ENCODE results near the gene PDPK1.
"Not testable (repeated sequence)": the region's sequence is repeated elsewhere in the genome, so short reads cannot be mapped to it uniquely, and the experiment has no call there.

PDPK1 gene

DNA sequence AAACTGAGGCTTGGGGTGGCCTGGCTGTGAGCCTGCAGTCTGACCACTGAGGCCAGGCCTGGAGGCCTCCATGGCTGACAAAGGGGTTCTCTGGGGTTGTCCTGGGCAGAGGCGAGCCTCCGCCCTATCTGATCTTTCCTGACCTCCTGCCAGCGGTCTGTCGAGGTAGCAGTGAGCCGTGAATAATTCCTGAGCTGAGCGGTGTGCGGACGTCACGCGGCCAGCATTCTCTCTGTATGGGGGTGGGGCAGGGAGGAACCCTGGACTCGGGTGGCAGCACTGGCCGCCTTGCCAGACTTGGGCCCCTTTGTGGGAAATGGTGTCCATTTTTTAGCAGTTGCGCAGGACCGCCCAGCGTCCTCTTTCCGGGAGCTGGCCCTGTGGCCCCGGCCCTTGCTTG is 74.1 kb downstream of the PDPK1 start:
- not testable (repeated sequence) for DNase-seq (ENCODE audit: low read depth in 3 of 3)

DNA sequence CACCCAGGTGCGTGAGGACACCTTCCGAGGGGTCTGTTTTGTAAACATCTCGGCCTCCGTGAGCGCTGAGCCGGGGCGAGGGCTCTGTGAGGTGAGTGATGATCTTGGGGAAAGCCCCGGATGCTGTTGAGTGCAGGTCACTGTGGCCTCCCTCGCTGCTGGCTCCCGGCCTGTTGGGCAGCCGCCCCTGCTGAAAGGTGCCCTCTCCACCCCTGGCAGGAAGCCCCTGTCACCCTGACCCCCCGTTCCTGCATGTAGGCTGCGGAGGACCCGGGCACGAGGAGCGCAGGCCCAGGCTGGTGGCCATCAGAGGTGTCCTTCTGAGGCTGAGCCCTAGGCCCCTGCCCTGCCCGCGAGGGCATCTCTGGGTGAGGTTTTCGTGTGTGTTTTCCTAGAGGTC is 75.4 kb downstream of the PDPK1 start:
- not testable (repeated sequence) for DNase-seq (ENCODE audit: low read depth in 3 of 3)

GRCh38 chr16:2614761-2615191 is 77.0 kb downstream of the PDPK1 start:
- DNase-seq (ENCODE audit: low read depth in 3 of 3), result no peak

DNA sequence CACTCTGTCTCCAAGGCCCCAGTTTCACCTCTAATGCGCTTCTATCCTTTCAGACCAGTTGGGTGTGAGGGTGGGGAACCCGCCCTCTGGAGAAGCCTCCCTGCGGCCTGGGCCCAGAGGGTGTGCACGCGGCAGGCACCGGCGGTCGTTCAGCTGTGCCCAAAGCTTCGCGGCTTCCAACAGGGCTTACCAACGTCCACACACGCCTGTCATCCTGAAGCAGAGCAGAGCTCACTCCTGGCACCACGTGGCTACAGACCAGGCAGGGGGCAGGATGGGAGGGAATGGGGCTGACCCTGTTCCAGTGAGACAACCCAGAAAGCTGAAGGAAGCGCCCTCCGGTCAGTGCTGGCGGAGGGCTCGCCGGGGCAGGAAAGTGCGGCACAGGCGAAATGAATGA is 81.1 kb downstream of the PDPK1 start:
- not testable (repeated sequence) for DNase-seq (ENCODE audit: low read depth in 3 of 3)

DNA sequence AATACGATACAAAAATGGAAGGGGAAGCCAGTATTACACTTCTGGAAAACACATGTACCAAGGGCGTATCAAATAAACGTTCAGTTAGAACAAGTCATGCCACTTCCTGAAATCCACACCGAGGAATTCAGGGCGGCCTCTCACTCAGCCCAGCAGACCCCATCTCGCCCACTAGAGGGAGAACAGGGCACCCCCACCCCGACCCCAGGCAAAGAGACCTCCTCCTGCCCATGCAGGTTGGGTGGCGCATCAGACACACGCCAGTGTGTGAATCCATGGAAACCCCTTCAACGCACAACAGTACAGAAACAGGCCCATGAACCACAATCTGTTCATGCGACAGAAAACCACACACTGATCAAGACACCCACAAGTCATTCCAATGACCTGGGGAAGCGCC is 81.8 kb downstream of the PDPK1 start:
- DNase-seq (ENCODE audit: low read depth in 3 of 3), result not testable (repeated sequence)

DNA sequence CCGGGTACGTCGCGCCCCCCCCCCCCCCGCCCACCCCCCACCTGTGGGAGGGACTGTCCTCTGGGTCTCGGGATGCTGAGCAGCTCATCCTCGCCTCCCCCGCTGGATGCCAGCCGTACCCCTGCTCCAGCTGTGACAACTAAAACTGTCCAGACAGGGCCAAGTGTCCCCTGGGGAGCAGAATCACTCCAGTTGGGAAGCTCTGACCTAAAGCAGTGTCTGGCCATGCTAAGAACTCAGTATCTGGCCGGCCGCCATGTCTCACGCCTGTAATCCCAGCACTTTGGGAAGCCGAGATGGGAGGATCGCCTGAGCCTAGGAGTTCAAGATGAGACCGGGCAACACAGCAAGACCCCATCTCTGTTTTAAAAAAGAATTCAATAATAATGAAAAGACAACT is 83.0 kb downstream of the PDPK1 start:
- not testable (repeated sequence) for DNase-seq (ENCODE audit: low read depth in 3 of 3)

- not testable (repeated sequence) for DNase-seq (ENCODE audit: low read depth in 3 of 3)
Measured at GRCh38 chr16:2621395-2621794, 83.6 kb downstream of the PDPK1 start.

- not testable (repeated sequence) for DNase-seq (ENCODE audit: low read depth in 3 of 3)
Measured at GRCh38 chr16:2627075-2627474, 89.3 kb downstream of the PDPK1 start.

GRCh38 chr16:2631203-2631602 is 93.4 kb downstream of the PDPK1 start:
- DNase-seq (ENCODE audit: low read depth in 3 of 3), result not testable (repeated sequence)

- DNase-seq (ENCODE audit: low read depth in 3 of 3), result not testable (repeated sequence)
Measured at GRCh38 chr16:2632291-2632690, 94.5 kb downstream of the PDPK1 start.

DNA sequence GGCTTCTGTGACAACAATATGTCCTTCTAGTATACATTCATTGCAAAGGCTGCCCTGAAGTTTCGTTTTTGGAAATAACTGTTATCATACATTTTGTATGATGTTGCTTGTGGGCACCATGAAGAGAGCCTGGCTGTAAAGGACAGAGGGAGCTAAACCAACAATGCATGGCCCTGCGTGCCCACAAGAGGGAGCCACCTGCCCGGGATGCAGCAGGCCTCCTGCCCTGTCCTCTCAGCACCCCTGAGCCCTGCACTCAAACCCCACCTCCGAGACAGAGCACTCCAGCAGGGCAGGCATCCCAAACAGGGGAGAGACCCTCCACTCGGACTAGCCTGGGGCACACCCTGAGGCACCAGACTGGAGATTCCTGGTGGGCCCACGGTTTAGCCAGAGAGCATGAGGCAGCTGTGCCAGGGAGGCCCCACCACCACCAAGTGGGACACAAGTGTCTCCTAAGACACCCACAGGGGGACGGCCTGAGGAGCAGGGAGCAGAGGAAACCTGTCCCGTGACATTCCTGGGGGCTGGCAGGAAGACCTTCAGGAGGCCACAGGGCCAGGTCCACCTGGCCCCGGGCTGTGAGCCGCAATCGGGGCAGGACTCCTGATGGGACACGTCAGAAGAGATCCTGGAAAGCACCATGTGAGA is 101.4 kb downstream of the PDPK1 start:
- DNase-seq (ENCODE audit: low read depth in 3 of 3), result not testable (repeated sequence)

GRCh38 chr16:2639722-2640072 is 101.9 kb downstream of the PDPK1 start:
- DNase-seq (ENCODE audit: low read depth in 3 of 3), result not testable (repeated sequence)

GRCh38 chr16:2642561-2642960 is 104.7 kb downstream of the PDPK1 start:
- not testable (repeated sequence) for DNase-seq (ENCODE audit: low read depth in 3 of 3)

- not testable (repeated sequence) for DNase-seq (ENCODE audit: low read depth in 3 of 3)
Measured at GRCh38 chr16:2644754-2645453, 107.1 kb downstream of the PDPK1 start.

- DNase-seq (ENCODE audit: low read depth in 3 of 3), result not testable (repeated sequence)
Measured at GRCh38 chr16:2651268-2651871, 113.5 kb downstream of the PDPK1 start.

Data from stimulated activated CD4-positive, alpha-beta T cell treated with anti-CD3 and anti-CD28 coated beads, TNF-alpha, amount 100 ng/mL, for 4 hours (primary cell).